K562 (cell line): ENCODE data around the gene PAPSS2. TPM values are rescaled to one million over a fixed set of nuclear protein-coding genes. Genes with fewer than 3 reads are reported as not detected.

Source experiments
- ATAC-seq: fragments of 200-7000 bp; cut with Tn5 transposase; 3 replicates; pipeline ENCODE4 v1.9.1; 2020; ENCODE audit warnings: moderate library complexity
- BruUV-seq: library from RNA; stranded (reverse); fragments of 400-500 nt; replicated peaks from 2 replicates; lab custom pipeline; 2021; lab: Mats Ljungman, UMichigan
- CTCF ChIA-PET: fragments of 300-600 bp; formaldehyde crosslinking; extraction: SDS; loops from one replicate; lab custom pipeline; 2021; ENCODE audit warnings: low intra/inter-chr PET ratio; lab: Yijun Ruan, JAX
- POLR2A ChIA-PET: fragments of 300-600, 350-650 bp; sonication (Branson Sonifier 250); formaldehyde crosslinking; extraction: SDS; loops from one replicate; lab custom pipeline; 2021; ENCODE audit warnings: antibody characterized with exemption, inconsistent platforms; lab: Yijun Ruan, JAX
- DNase-seq, 4 experiments: peaks; one replicate each; pipeline versions ENCODE4 v3.0.0 to v3.0.0-alpha.2; 2011 to 2018; ENCODE audit warnings: low spot score in 3 of 4, mixed read lengths in 3 of 4; ENCODE audit errors: extremely low read depth in 1 of 4
- FAIRE-seq: peaks from 2 replicates; lab custom pipeline; 2011; peaks lifted over from hg19 to GRCh38; lab: Jason Lieb, UNC
- H2AFZ ChIP-seq: 2 replicates; pipeline ENCODE4 v1.6.0; 2011; ENCODE audit warnings: low read depth, low read length, control low read depth, inconsistent platforms
- H3K27ac ChIP-seq: fragments of 200-600 bp; 3 replicates; pipeline ENCODE4 v1.8.0; 2011; ENCODE audit warnings: low read depth, mild to moderate bottlenecking, control low read depth, inconsistent platforms, low read length, moderate library complexity, mixed read lengths; ENCODE audit errors: extremely low read depth
- H3K27me3 ChIP-seq, 2 experiments: fragments of 300-600 bp in 1 of 2; 2 replicates in 1 of 2; 3 replicates in 1 of 2; pipeline versions ENCODE4 v1.6.0 to v1.8.0; 2011; ENCODE audit warnings: inconsistent platforms in 2 of 2, low read length in 2 of 2, mild to moderate bottlenecking in 1 of 2, mixed read lengths in 1 of 2, moderate library complexity in 1 of 2; ENCODE audit not compliant: control insufficient read depth in 2 of 2, insufficient read depth in 2 of 2
- H3K36me3 ChIP-seq: fragments of 300-600 bp; 3 replicates; pipeline ENCODE4 v1.8.0; 2011; ENCODE audit warnings: mild to moderate bottlenecking, low read length, inconsistent platforms; ENCODE audit not compliant: control insufficient read depth, insufficient read depth
- H3K4me1 ChIP-seq, 2 experiments: fragments of 200-600 bp in 1 of 2; replicated peaks in 1 of 2; 2 replicates in 1 of 2; 3 replicates in 1 of 2; pipeline versions ENCODE4 v1.5.1 to v1.8.0; 2011; ENCODE audit warnings: inconsistent platforms in 2 of 2, low read length in 2 of 2, mild to moderate bottlenecking in 1 of 2, mixed read lengths in 1 of 2, moderate library complexity in 1 of 2; ENCODE audit not compliant: control insufficient read depth in 2 of 2, insufficient read depth in 2 of 2
- H3K4me2 ChIP-seq: 2 replicates; pipeline ENCODE4 v1.6.1; 2011; ENCODE audit warnings: low read length, control low read depth, inconsistent platforms, mixed read lengths; ENCODE audit not compliant: insufficient read depth
- H3K4me3 ChIP-seq: fragments of 200-600 bp; sonication (generic), shearing (Covaris generic); 2 replicates; pipeline ENCODE4 v1.5.1; 2016; ENCODE audit warnings: control low read depth, inconsistent platforms
- H3K79me2 ChIP-seq: fragments of 200-600 bp; 3 replicates; pipeline ENCODE4 v1.8.0; 2011; ENCODE audit warnings: low read length, inconsistent platforms; ENCODE audit not compliant: control insufficient read depth, insufficient read depth
- H3K9ac ChIP-seq, 2 experiments: 2 replicates each; pipeline versions ENCODE4 v1.6.0 to v1.6.1; 2011; ENCODE audit warnings: low read depth in 2 of 2, low read length in 2 of 2, control low read depth in 1 of 2, inconsistent platforms in 1 of 2, mild to moderate bottlenecking in 1 of 2, mixed read lengths in 1 of 2; ENCODE audit not compliant: insufficient read depth in 1 of 2
- H3K9me1 ChIP-seq: one replicate; pipeline ENCODE4 v1.6.0; 2011; ENCODE audit warnings: inconsistent platforms, mild to moderate bottlenecking, low read length, moderate library complexity; ENCODE audit not compliant: control insufficient read depth, insufficient read depth
- H3K9me3 ChIP-seq: replicated peaks from 2 replicates; pipeline ENCODE4 v1.5.1; 2011; ENCODE audit warnings: low read depth, low read length, inconsistent platforms; ENCODE audit not compliant: control insufficient read depth, insufficient read depth
- H4K20me1 ChIP-seq: replicated peaks from 2 replicates; pipeline ENCODE4 v1.6.1; 2011; ENCODE audit warnings: low read length, inconsistent platforms, mixed read lengths; ENCODE audit not compliant: control insufficient read depth, insufficient read depth
- ADNP ChIP-seq: fragments of 200-800 bp; sonication (Bioruptor generic); IDR thresholded peaks from 2 replicates; pipeline ENCODE4 v1.6.1; 2016; ENCODE audit warnings: missing genetic modification characterization, missing compliant biosample characterization
- CBX3 ChIP-seq, 2 experiments: IDR thresholded peaks; 1 replicate in 1 of 2; 2 replicates in 1 of 2; pipeline ENCODE4 v1.6.1; 2012; ENCODE audit warnings: inconsistent platforms in 2 of 2, low read length in 2 of 2, borderline replicate concordance in 1 of 2, control low read depth in 1 of 2
- FOS ChIP-seq: IDR thresholded peaks from 3 replicates; pipeline ENCODE4 v1.6.1; 2011; ENCODE audit not compliant: insufficient read length; ENCODE audit errors: extremely low read depth
- MAFF ChIP-seq: IDR thresholded peaks from 2 replicates; pipeline ENCODE4 v1.6.1; 2012; ENCODE audit warnings: low read length, improper control_type of control experiment
- MEIS2 ChIP-seq: fragments of 450-650 bp; IDR thresholded peaks from 2 replicates; pipeline ENCODE4 v1.6.1; 2014; ENCODE audit warnings: mild to moderate bottlenecking; ENCODE audit not compliant: partially characterized antibody
- PHF20 ChIP-seq: fragments of 450-650 bp; IDR thresholded peaks from 2 replicates; pipeline ENCODE4 v1.6.1; 2018; ENCODE audit not compliant: partially characterized antibody
- RBM17 ChIP-seq: fragments of 200-400 bp; formaldehyde crosslinking; IDR thresholded peaks from 2 replicates; pipeline ENCODE4 v1.6.1; 2017; ENCODE audit warnings: low read depth, mild to moderate bottlenecking, low read length, borderline replicate concordance
- RBM22 ChIP-seq: fragments of 200-400 bp; formaldehyde crosslinking; IDR thresholded peaks from 2 replicates; pipeline ENCODE4 v1.6.1; 2018; ENCODE audit warnings: low read length, low read depth; ENCODE audit not compliant: poor library complexity, severe bottlenecking
- SMAD1 ChIP-seq: fragments of 150-350 bp; IDR thresholded peaks from 2 replicates; pipeline ENCODE4 v1.6.1; 2014; ENCODE audit warnings: low read length, low read depth; ENCODE audit not compliant: partially characterized antibody
- WGBS: fragments of 100-300 bp; shearing (Covaris generic); methylation state at CpG from one replicate; pipeline ENCODE4 v1.1.6; 2016; ENCODE audit warnings: low coverage, mixed read lengths; ENCODE audit not compliant: insufficient coverage; ENCODE audit errors: missing lambda C conversion rate; 5-methylcytosine and 5-hydroxymethylcytosine counted together
- in situ Hi-C: fragments of 300-500 bp; cut with MboI; formaldehyde crosslinking; loops from 4 replicates; pipeline ENCODE4 v1.15.0; 2018; ENCODE audit warnings: inconsistent platforms, mixed read lengths
- intact Hi-C: fragments of 100-400 bp; cut with micrococcal nuclease; formaldehyde crosslinking; loops from 2 replicates; pipeline ENCODE4 v1.14.2; 2022
- polyA plus RNA-seq, 8 experiments: library from polyadenylated mRNA; depleted of rRNA in 4 of 8; stranded (reverse) in 5 of 8; unstranded in 3 of 8; fragments of >200 nt; fragmentation: Nextera tagmentation in 2 of 8; fragmentation: Illumina TruSeq in 1 of 8; extraction: Ambion mirVana in 2 of 8; extraction: Trizol in 1 of 8; gene quantifications; 2 replicates each; pipeline versions ENCODE4 v1.2.1 to v1.2.3, GENCODE V29; 2011 to 2014; ENCODE audit warnings: inconsistent platforms in 1 of 8, missing spikeins in 1 of 8
- total RNA-seq, 7 experiments: library from RNA; depleted of rRNA in 6 of 7; stranded (reverse); fragments of >200 nt in 6 of 7; fragmentation: Illumina TruSeq in 2 of 7; extraction: Trizol in 2 of 7; gene quantifications; 2 replicates each; pipeline versions ENCODE4 v1.2.1 to v1.2.3, GENCODE V29; 2011 to 2021; ENCODE audit warnings: low replicate concordance in 1 of 7
- TF ChIP-seq, protein P1 (sequence below): fragments of 450-650 bp; formaldehyde crosslinking; IDR thresholded peaks from 2 replicates; pipeline ENCODE4 v1.4.0; 2020; ENCODE audit warnings: mild to moderate bottlenecking, mixed read lengths
- TF ChIP-seq, protein P2 (sequence below): fragments of 450-650 bp; IDR thresholded peaks from 2 replicates; pipeline ENCODE4 v1.6.1; 2016; ENCODE audit warnings: low read depth, mild to moderate bottlenecking, moderate library complexity
- TF ChIP-seq, protein P3 (sequence below): sonication (generic); formaldehyde crosslinking; IDR thresholded peaks from 2 replicates; pipeline ENCODE4 v1.8.1; 2022; ENCODE audit warnings: missing genetic modification reagents
- TF ChIP-seq, protein P4 (sequence below): fragments of 450-650 bp; IDR thresholded peaks from 2 replicates; pipeline ENCODE4 v1.6.1; 2014; ENCODE audit warnings: low read depth, mild to moderate bottlenecking, moderate library complexity, borderline replicate concordance

PAPSS2 gene
- total and polyA plus RNA-seq, 9 of the 15 experiments (the other 6 are each of a cell fraction or from before 2014, with no cell fraction given), result 0.01 to 0.29 TPM; not detected in 7

DNA sequence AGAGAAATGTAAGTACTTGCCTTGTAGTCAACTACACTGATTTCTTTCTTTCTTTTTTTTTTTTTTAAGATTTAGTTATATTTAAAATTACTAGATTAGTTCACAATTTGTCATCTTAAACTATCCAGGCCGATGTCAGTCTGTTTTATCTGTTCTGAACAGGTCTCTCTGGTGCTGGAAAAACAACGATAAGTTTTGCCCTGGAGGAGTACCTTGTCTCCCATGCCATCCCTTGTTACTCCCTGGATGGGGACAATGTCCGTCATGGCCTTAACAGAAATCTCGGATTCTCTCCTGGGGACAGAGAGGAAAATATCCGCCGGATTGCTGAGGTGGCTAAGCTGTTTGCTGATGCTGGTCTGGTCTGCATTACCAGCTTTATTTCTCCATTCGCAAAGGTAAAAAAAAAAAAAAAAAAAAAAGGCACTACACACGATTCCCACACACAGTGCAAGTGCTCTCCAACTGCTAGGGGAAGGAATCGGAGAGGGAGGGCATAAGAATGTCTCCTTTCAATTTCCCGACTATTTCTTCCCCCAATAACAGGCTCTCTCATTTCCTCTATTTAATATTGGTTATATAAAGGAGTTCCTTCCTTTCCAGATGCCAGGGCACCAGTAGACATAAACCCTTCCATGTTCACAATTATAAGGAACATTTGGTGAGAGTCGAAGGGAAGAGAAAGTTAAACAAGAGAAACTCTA lies 53.4 kb downstream of the PAPSS2 start:
- DNase-seq (no peak), ATAC-seq (no peak), FAIRE-seq (no peak)
- H4K20me1 ChIP-seq, result no peaks in the 10 kb centered on the region
- no peak overlapping the region for H3K27ac ChIP-seq
- H3K27me3 ChIP-seq, result peaks cover 8 to 9% of the 10 kb centered on the region in 2 experiments; a peak in 4 of 5 replicates
- H3K9ac ChIP-seq, result no peak overlapping the region
- TF ChIP-seq, protein P1, sequence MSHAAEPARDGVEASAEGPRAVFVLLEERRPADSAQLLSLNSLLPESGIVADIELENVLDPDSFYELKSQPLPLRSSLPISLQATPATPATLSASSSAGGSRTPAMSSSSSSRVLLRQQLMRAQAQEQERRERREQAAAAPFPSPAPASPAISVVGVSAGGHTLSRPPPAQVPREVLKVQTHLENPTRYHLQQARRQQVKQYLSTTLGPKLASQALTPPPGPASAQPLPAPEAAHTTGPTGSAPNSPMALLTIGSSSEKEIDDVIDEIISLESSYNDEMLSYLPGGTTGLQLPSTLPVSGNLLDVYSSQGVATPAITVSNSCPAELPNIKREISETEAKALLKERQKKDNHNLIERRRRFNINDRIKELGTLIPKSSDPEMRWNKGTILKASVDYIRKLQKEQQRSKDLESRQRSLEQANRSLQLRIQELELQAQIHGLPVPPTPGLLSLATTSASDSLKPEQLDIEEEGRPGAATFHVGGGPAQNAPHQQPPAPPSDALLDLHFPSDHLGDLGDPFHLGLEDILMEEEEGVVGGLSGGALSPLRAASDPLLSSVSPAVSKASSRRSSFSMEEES (CRISPR knock-in tag), result no peak
- no peak for TF ChIP-seq CBX3 (IDR thresholded peaks at IDR 0.05; ENCODE audit: borderline replicate concordance in 1 of 2, low read length in 2 of 2)
- no peak for TF ChIP-seq RBM17
- TF ChIP-seq, protein P2, sequence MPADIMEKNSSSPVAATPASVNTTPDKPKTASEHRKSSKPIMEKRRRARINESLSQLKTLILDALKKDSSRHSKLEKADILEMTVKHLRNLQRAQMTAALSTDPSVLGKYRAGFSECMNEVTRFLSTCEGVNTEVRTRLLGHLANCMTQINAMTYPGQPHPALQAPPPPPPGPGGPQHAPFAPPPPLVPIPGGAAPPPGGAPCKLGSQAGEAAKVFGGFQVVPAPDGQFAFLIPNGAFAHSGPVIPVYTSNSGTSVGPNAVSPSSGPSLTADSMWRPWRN, result no peak
- TF ChIP-seq MAFF, result no peak
- no peak for TF ChIP-seq FOS
- TF ChIP-seq, protein P3, sequence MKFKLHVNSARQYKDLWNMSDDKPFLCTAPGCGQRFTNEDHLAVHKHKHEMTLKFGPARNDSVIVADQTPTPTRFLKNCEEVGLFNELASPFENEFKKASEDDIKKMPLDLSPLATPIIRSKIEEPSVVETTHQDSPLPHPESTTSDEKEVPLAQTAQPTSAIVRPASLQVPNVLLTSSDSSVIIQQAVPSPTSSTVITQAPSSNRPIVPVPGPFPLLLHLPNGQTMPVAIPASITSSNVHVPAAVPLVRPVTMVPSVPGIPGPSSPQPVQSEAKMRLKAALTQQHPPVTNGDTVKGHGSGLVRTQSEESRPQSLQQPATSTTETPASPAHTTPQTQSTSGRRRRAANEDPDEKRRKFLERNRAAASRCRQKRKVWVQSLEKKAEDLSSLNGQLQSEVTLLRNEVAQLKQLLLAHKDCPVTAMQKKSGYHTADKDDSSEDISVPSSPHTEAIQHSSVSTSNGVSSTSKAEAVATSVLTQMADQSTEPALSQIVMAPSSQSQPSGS, result no peak
- TF ChIP-seq ADNP (tag), result no peak
- no peak for TF ChIP-seq RBM22
- no peak for TF ChIP-seq PHF20
- TF ChIP-seq MEIS2, result no peak
- TF ChIP-seq, protein P4, sequence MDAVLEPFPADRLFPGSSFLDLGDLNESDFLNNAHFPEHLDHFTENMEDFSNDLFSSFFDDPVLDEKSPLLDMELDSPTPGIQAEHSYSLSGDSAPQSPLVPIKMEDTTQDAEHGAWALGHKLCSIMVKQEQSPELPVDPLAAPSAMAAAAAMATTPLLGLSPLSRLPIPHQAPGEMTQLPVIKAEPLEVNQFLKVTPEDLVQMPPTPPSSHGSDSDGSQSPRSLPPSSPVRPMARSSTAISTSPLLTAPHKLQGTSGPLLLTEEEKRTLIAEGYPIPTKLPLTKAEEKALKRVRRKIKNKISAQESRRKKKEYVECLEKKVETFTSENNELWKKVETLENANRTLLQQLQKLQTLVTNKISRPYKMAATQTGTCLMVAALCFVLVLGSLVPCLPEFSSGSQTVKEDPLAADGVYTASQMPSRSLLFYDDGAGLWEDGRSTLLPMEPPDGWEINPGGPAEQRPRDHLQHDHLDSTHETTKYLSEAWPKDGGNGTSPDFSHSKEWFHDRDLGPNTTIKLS, result no peak
- no peak for TF ChIP-seq SMAD1
- no peaks in the 10 kb centered on the region; a peak in 1 of 5 replicates for H3K4me1 ChIP-seq
- in situ Hi-C loops (no loop called here), intact Hi-C loops (no loop called here)
- H3K36me3 ChIP-seq, result no peaks in the 10 kb centered on the region
- CTCF ChIA-PET, result no interaction called here
- WGBS, result 6% methylated on average over 7 of the region's 11 CpGs
- H3K9me3 ChIP-seq, result no peaks in the 10 kb centered on the region
- H3K4me3 ChIP-seq, result no peak overlapping the region
- no peaks in the 10 kb centered on the region for H3K79me2 ChIP-seq
- no TSS peak for BruUV-seq
- POLR2A ChIA-PET, result interaction anchor here (0.7 kb wide), 1 partner anchor 26 kb away, joined by 3 read pairs; no protein-coding TSS in a partner anchor
- H2AFZ ChIP-seq, result no peak overlapping the region
- H3K4me2 ChIP-seq, result no peak overlapping the region
- no peaks in the 10 kb centered on the region for H3K9me1 ChIP-seq
